SU-DHL-6 (cell line): ENCODE data around the gene LRIT1.

Experiments
- H2AFZ ChIP-seq: fragments of 200-600 bp; sonication (generic); 2 replicates; pipeline ENCODE4 v1.6.1; 2014; ENCODE audit warnings: low read depth, mild to moderate bottlenecking, moderate library complexity, mixed read lengths, antibody characterized with exemption, low read length; ENCODE audit not compliant: severe bottlenecking
- H3F3A ChIP-seq: fragments of 200-600 bp; shearing (Covaris generic); 2 replicates; pipeline ENCODE4 v1.6.0; 2016; ENCODE audit warnings: antibody characterized with exemption, mild to moderate bottlenecking; ENCODE audit not compliant: insufficient read depth
- H3K27ac ChIP-seq: fragments of 200-600 bp; sonication (generic); 2 replicates; pipeline ENCODE4 v1.5.1; 2016; ENCODE audit warnings: low read depth, mild to moderate bottlenecking, low read length, moderate library complexity, mixed read lengths
- H3K27me3 ChIP-seq: fragments of 200-600 bp; sonication (generic), shearing (Covaris generic); 2 replicates; pipeline ENCODE4 v1.6.0; 2014; ENCODE audit warnings: mild to moderate bottlenecking, low read length
- H3K36me3 ChIP-seq: fragments of 200-600 bp; sonication (generic); 2 replicates; pipeline ENCODE4 v1.6.1; 2014; ENCODE audit warnings: mild to moderate bottlenecking, low read length, mixed read lengths
- H3K4me2 ChIP-seq: fragments of 300-600, 200-600 bp; shearing (Covaris generic), sonication (generic); 2 replicates; pipeline ENCODE4 v1.6.0; 2014; ENCODE audit warnings: low read length, low read depth, mild to moderate bottlenecking; ENCODE audit not compliant: poor library complexity, severe bottlenecking
- H3K4me3 ChIP-seq: fragments of 200-600 bp; sonication (generic); 2 replicates; pipeline ENCODE4 v1.5.1; 2014; ENCODE audit warnings: antibody characterized with exemption, low read length, mild to moderate bottlenecking, mixed read lengths; ENCODE audit not compliant: insufficient read depth, poor library complexity, severe bottlenecking
- H3K79me2 ChIP-seq: fragments of 200-600 bp; sonication (generic); 2 replicates; pipeline ENCODE4 v1.6.1; 2014; ENCODE audit warnings: mild to moderate bottlenecking, low read length, moderate library complexity; ENCODE audit not compliant: insufficient read depth
- H3K9ac ChIP-seq: fragments of 200-600 bp; sonication (generic); 2 replicates; pipeline ENCODE4 v1.7.0; 2014; ENCODE audit warnings: mild to moderate bottlenecking, low read length
- H3K9me2 ChIP-seq: fragments of 200-600 bp; sonication (generic); replicated peaks from 2 replicates; pipeline ENCODE4 v1.6.1; 2014; ENCODE audit warnings: low read length; ENCODE audit not compliant: insufficient read depth
- H3K9me3 ChIP-seq: fragments of 200-600 bp; sonication (generic); 2 replicates; pipeline ENCODE4 v1.6.1; 2014; ENCODE audit warnings: low read length, mixed read lengths; ENCODE audit not compliant: insufficient read depth
- H4K20me1 ChIP-seq: fragments of 200-600 bp; sonication (generic); 2 replicates; pipeline ENCODE4 v1.6.1; 2014; ENCODE audit warnings: low read depth, mild to moderate bottlenecking, antibody characterized with exemption, low read length, moderate library complexity, mixed read lengths
- CTCF ChIP-seq: fragments of 200-600 bp; sonication (generic); IDR thresholded peaks from one replicate; pipeline ENCODE4 v1.5.1; 2017; ENCODE audit warnings: antibody characterized with exemption, mild to moderate bottlenecking, low read length, moderate library complexity; ENCODE audit not compliant: insufficient read depth, poor library complexity, severe bottlenecking
- EZH2phosphoT487 ChIP-seq: fragments of 200-600 bp; sonication (generic), shearing (Covaris generic); conservative IDR thresholded peaks from 2 replicates; pipeline ENCODE4 v1.6.1; 2018; ENCODE audit warnings: mild to moderate bottlenecking, antibody characterized with exemption, low read length, moderate library complexity, mixed read lengths

LRIT1 gene

DNA sequence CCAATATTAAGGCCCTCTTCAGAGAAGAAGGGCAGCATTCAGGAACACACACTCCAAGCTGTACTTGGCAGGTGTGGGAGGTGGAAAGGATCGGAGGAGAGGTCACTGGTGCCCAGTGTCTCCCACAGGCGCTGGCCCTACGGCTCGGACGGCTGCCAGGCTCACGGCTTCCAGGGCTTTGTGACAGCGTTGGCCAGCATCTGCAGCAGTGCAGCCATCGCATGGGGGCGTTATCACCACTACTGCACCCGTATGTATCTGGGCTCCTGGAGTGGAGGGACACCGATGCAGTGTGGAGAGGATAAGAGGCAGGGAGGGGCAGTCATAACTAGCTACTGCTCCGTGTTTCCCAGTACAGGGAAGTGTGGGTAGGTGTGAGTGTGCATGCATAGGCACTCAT lies 7.4 kb upstream of the LRIT1 start:
- TF ChIP-seq EZH2phosphoT487: no peak
- no peak for TF ChIP-seq CTCF
- no peaks in the 10 kb centered on the region for H3F3A ChIP-seq
- H3K9me3 ChIP-seq: no peaks in the 10 kb centered on the region
- no peaks in the 10 kb centered on the region for H3K27me3 ChIP-seq
- H3K4me2 ChIP-seq: no peak overlapping the region
- no peak overlapping the region for H3K27ac ChIP-seq
- no peaks in the 10 kb centered on the region for H3K79me2 ChIP-seq
- no peaks in the 10 kb centered on the region for H3K36me3 ChIP-seq
- H2AFZ ChIP-seq: no peak overlapping the region
- no peak overlapping the region for H3K9ac ChIP-seq
- no peaks in the 10 kb centered on the region for H4K20me1 ChIP-seq
- H3K9me2 ChIP-seq: no peaks in the 10 kb centered on the region
- no peak overlapping the region for H3K4me3 ChIP-seq

- Histone ChIP-seq H3K9ac (no peak overlapping the region), H3K9me2 (no peaks in the 10 kb centered on the region), H2AFZ (no peak overlapping the region), H3K27ac (no peak overlapping the region), H3K4me3 (no peak overlapping the region), H3K9me3 (no peaks in the 10 kb centered on the region), H3K4me2 (no peak overlapping the region), H3K79me2 (no peaks in the 10 kb centered on the region), H4K20me1 (no peaks in the 10 kb centered on the region), H3K36me3 (no peaks in the 10 kb centered on the region), H3K27me3 (no peaks in the 10 kb centered on the region), H3F3A (no peaks in the 10 kb centered on the region)
- TF ChIP-seq CTCF (no peak), EZH2phosphoT487 (no peak)
Observed at GRCh38 chr10:84247496-84247895, 6.2 kb upstream of the LRIT1 start.

- no peaks in the 10 kb centered on the region for H3K36me3 ChIP-seq
- no peak within 1 kb of the TSS for H3K4me3 ChIP-seq
- no peak within 1 kb of the TSS for H2AFZ ChIP-seq
- no peak within 1 kb of the TSS for H3K27ac ChIP-seq
- no peaks in the 10 kb centered on the region for H3K27me3 ChIP-seq
- no peak within 1 kb of the TSS for H3K9ac ChIP-seq
- no peaks in the 10 kb centered on the region for H4K20me1 ChIP-seq
- H3K79me2 ChIP-seq: no peaks in the 10 kb centered on the region
- TF ChIP-seq EZH2phosphoT487 (no peak), CTCF (no peak)
- no peaks in the 10 kb centered on the region for H3F3A ChIP-seq
- H3K9me3 ChIP-seq: no peaks in the 10 kb centered on the region
- no peaks in the 10 kb centered on the region for H3K9me2 ChIP-seq
- no peak within 1 kb of the TSS for H3K4me2 ChIP-seq
Observed at GRCh38 chr10:84244651-84245270, 3.4 kb upstream of the LRIT1 start, which contains the start of gene RGR. TSS of gene RGR (plus strand) at chr10:84245053. CDS start at chr10:84245091, 38 bp downstream.
